MM.1S (cell line): ENCODE measurements around the gene ATOH8.

ENCODE experiments used
- DNase-seq: peaks from one replicate; pipeline ENCODE4 v3.0.0-alpha.2; 2015
- H2AFZ ChIP-seq: fragments of 300-600 bp; sonication (generic); 2 replicates; pipeline ENCODE4 v1.6.0; 2016; ENCODE audit warnings: antibody characterized with exemption, low read length
- H3F3A ChIP-seq: fragments of 300-600 bp; sonication (generic); 2 replicates; pipeline ENCODE4 v1.6.1; 2016; ENCODE audit warnings: mild to moderate bottlenecking, antibody characterized with exemption, low read length, moderate library complexity, mixed read lengths; ENCODE audit not compliant: insufficient read depth
- H3K27ac ChIP-seq: fragments of 300-600 bp; sonication (generic); 2 replicates; pipeline ENCODE4 v1.5.1; 2016; ENCODE audit warnings: mild to moderate bottlenecking, low read length
- H3K27me3 ChIP-seq: fragments of 300-600 bp; sonication (generic); replicated peaks from 2 replicates; pipeline ENCODE4 v1.6.0; 2016; ENCODE audit warnings: low read length; ENCODE audit not compliant: insufficient read depth
- H3K36me3 ChIP-seq: fragments of 300-600 bp; sonication (generic); replicated peaks from 2 replicates; pipeline ENCODE4 v1.6.1; 2016; ENCODE audit warnings: mild to moderate bottlenecking, low read length, mixed read lengths; ENCODE audit not compliant: insufficient read depth
- H3K4me1 ChIP-seq: fragments of 300-600 bp; sonication (generic); 2 replicates; pipeline ENCODE4 v1.6.1; 2016; ENCODE audit warnings: low read length, mixed read lengths
- H3K4me2 ChIP-seq: fragments of 300-600 bp; sonication (generic); 2 replicates; pipeline ENCODE4 v1.6.0; 2016; ENCODE audit warnings: low read depth, low read length
- H3K4me3 ChIP-seq: fragments of 300-600 bp; sonication (generic); 2 replicates; pipeline ENCODE4 v1.5.1; 2016; ENCODE audit warnings: low read length, mixed read lengths
- H3K79me2 ChIP-seq: fragments of 300-600 bp; sonication (generic); 2 replicates; pipeline ENCODE4 v1.6.1; 2016; ENCODE audit warnings: mixed run types, low read length, mixed read lengths
- H3K9ac ChIP-seq: fragments of 300-600 bp; sonication (generic); 2 replicates; pipeline ENCODE4 v1.6.1; 2016; ENCODE audit warnings: low read length, mixed read lengths
- H3K9me2 ChIP-seq: fragments of 300-600 bp; sonication (generic); replicated peaks from 2 replicates; pipeline ENCODE4 v1.6.1; 2016; ENCODE audit warnings: mild to moderate bottlenecking, low read length, mixed read lengths; ENCODE audit not compliant: insufficient read depth
- H3K9me3 ChIP-seq: fragments of 300-600 bp; sonication (generic); replicated peaks from 2 replicates; pipeline ENCODE4 v1.6.1; 2016; ENCODE audit warnings: mild to moderate bottlenecking, low read length, mixed read lengths; ENCODE audit not compliant: insufficient read depth
- H4K20me1 ChIP-seq: fragments of 300-600 bp; sonication (generic); 2 replicates; pipeline ENCODE4 v1.6.1; 2016; ENCODE audit warnings: mild to moderate bottlenecking, low read length, moderate library complexity, mixed read lengths; ENCODE audit not compliant: insufficient read depth
- CTCF ChIP-seq: fragments of 300-600 bp; sonication (generic); IDR thresholded peaks from 2 replicates; pipeline ENCODE4 v1.5.1; 2016; ENCODE audit warnings: antibody characterized with exemption, low read length, mixed read lengths
- EZH2 ChIP-seq: fragments of 300-600 bp; sonication (generic); optimal IDR thresholded peaks from 2 replicates; pipeline ENCODE3; 2017; ENCODE audit warnings: low read depth, mild to moderate bottlenecking, antibody characterized with exemption, low read length, mixed read lengths
- EZH2phosphoT487 ChIP-seq: fragments of 300-600 bp; sonication (generic); IDR thresholded peaks from 2 replicates; pipeline ENCODE4 v1.6.1; 2018; ENCODE audit warnings: antibody characterized with exemption, low read length

Gene ATOH8

DNA sequence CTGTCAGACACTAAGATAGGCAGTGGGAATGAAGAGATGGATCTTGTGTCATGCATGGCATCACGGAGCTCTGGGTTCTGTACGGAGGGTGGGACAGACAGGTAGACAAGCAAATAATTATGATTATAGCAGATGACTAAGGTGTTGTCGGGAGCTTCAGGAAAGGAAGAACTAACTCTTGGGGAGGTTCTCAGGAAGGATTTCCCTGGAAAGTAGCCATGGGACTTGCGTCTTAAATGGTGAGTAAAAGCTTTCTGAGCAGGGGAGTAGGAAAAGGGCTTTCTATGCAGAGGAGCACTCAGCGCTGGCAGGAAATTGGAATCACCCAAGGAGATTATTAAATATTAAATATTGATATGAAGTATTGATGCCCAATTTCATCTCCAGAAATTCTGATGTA lies 35.5 kb downstream of the ATOH8 start:
- Histone ChIP-seq H3K4me3 (no peak overlapping the region), H3K9me3 (no peaks in the 10 kb centered on the region), H2AFZ (no peak overlapping the region), H3K9ac (no peak overlapping the region), H3K4me2 (no peak overlapping the region), H3F3A (no peaks in the 10 kb centered on the region), H3K9me2 (no peaks in the 10 kb centered on the region), H3K79me2 (no peaks in the 10 kb centered on the region), H3K4me1 (no peaks in the 10 kb centered on the region), H4K20me1 (no peaks in the 10 kb centered on the region), H3K27me3 (no peaks in the 10 kb centered on the region), H3K27ac (no peak overlapping the region), H3K36me3 (no peaks in the 10 kb centered on the region)
- TF ChIP-seq EZH2 = no peak
- no peak for TF ChIP-seq EZH2phosphoT487
- no peak for TF ChIP-seq CTCF
- DNase-seq = no peak

DNA sequence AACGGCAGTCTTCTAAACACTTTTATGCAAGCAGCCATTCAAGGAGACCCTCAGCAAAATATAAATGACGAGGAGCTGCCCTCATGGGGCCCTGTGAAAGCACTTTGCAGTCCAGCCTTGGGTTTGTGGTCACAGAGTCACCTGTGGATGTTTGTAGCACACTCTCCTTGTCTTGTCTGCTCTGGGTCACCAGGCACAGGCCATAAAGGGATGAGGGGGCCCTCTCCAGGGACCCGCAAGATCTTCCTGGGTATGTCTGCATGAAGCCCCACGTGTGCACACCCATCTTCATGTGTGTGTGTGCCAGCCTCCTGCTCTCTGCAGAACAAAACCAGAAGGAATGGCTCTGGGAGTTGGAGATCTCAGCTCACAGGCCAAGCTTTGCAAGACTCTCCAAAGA lies 36.2 kb downstream of the ATOH8 start:
- Histone ChIP-seq H3K9ac (no peak overlapping the region), H3K79me2 (no peaks in the 10 kb centered on the region), H3K4me2 (no peak overlapping the region), H3K9me3 (no peaks in the 10 kb centered on the region), H3K27ac (no peak overlapping the region), H4K20me1 (no peaks in the 10 kb centered on the region), H3K36me3 (no peaks in the 10 kb centered on the region), H2AFZ (no peak overlapping the region), H3K4me3 (no peak overlapping the region), H3F3A (no peaks in the 10 kb centered on the region), H3K4me1 (no peaks in the 10 kb centered on the region), H3K27me3 (no peaks in the 10 kb centered on the region), H3K9me2 (no peaks in the 10 kb centered on the region)
- DNase-seq = no peak
- TF ChIP-seq CTCF = no peak
- no peak for TF ChIP-seq EZH2phosphoT487
- no peak for TF ChIP-seq EZH2

DNA sequence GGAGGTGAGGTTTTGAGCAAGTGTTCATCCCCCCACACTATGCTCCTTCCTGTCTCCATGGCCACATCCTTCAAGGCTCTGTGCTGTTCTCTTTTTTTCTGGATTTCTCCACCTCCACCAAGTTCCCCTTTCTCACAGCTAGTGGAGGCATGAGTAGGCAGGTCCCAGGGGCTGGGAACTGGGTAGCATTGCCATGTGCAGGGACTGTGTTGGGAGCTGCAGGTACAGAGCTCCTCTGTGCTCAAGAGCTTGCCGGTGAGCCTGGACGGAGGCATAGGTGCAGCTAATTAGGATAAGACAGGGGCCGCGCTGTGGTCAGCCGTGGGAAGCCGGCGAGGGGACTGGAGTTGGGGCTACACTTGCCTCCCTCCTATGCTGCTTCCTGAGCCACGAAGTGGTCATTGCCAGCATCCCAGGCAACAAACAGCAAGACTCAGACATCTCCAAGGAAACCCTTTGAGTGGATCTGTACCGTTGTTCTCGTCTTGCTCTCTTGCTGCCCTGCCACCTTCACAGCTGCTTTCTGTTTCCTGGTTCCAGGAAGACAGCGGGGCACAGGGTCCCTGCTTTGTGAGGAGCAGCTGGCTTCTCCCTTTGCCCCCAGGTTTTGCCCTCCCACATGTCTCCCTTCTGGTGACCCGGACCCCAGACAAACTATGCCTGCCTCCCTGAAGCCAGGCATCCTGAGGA lies 36.9 kb downstream of the ATOH8 start:
- Histone ChIP-seq H3K9me3 (no peaks in the 10 kb centered on the region), H3K27me3 (no peaks in the 10 kb centered on the region), H3K4me2 (no peak overlapping the region), H3K9me2 (no peaks in the 10 kb centered on the region), H4K20me1 (no peaks in the 10 kb centered on the region), H2AFZ (no peak overlapping the region), H3K36me3 (no peaks in the 10 kb centered on the region), H3K4me3 (no peak overlapping the region), H3K27ac (no peak overlapping the region), H3K79me2 (no peaks in the 10 kb centered on the region), H3F3A (no peaks in the 10 kb centered on the region), H3K9ac (no peak overlapping the region), H3K4me1 (no peaks in the 10 kb centered on the region)
- no peak for TF ChIP-seq EZH2phosphoT487
- TF ChIP-seq EZH2 = no peak
- no peak for TF ChIP-seq CTCF
- no peak for DNase-seq
